H1 (cell line): Measurements from ENCODE around the gene PAQR8.

Experiments used
- PHF8 ChIP-seq: fragments of 200-600 bp; sonication (generic); conservative IDR thresholded peaks from 2 replicates; pipeline ENCODE4 v1.7.1; 2012; ENCODE audit warnings: low read depth, mild to moderate bottlenecking, inconsistent platforms, low read length, moderate library complexity
- POLR2A ChIP-seq, 2 experiments: IDR thresholded peaks; 1 replicate in 1 of 2; 2 replicates in 1 of 2; pipeline ENCODE4 v1.6.1; 2011; ENCODE audit warnings: low read depth in 2 of 2, low read length in 2 of 2, mild to moderate bottlenecking in 2 of 2; ENCODE audit errors: control extremely low read depth in 1 of 2
- RFX5 ChIP-seq: IDR thresholded peaks from 2 replicates; pipeline ENCODE4 v1.6.1; 2011; ENCODE audit warnings: low read depth, low read length, improper control_type of control experiment, borderline replicate concordance
- TBP ChIP-seq: IDR thresholded peaks from 2 replicates; pipeline ENCODE4 v1.6.1; 2011; ENCODE audit warnings: low read depth, low read length, improper control_type of control experiment
- TF ChIP-seq, protein P1 (sequence below), 3 experiments: IDR thresholded peaks; 1 replicate in 2 of 3; 2 replicates in 1 of 3; pipeline versions ENCODE4 v1.5.1 to v1.6.1; 2011; ENCODE audit warnings: low read length in 3 of 3, mild to moderate bottlenecking in 3 of 3, inconsistent platforms in 2 of 3, low read depth in 1 of 3, moderate library complexity in 1 of 3; ENCODE audit not compliant: insufficient read depth in 1 of 3; ENCODE audit errors: control extremely low read depth in 1 of 3

DNA sequence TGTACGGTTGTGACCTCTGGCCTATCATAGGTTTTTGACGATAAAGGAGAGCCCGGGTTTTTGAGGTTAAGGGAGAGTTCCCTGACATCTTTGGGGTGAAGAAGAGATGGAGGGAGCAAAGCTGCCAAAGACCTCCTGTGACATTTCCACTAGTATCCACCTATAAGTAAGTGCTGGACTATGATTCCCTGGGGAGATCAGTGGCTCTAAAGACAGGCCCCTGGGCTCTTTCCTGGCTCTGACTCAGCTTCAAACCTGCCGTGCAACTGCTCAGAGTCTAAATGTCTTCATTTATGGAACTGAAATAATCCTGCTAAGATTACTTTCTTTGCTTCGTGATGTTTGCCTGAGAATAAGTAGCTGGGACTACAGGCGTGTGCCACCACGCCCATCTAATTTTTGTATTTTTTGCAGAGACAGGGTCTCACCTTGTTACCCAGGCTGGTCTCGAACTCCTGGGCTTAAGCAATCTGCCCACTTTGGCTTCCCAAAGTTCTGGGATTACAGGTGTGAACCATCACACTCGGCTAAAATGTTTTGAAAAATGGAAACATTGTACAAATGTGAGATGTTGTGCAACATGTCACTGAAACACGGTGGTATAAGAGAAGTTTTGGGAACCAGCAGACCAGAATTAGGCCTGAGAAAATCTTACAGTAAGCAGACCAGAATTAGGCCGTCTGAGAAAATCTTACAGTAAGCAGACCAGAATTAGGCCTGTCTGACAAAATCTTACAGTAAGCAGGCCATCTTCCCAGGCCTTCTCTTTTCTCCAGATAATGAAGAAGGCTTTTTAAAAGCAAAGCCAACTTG lies 1.1 kb upstream of the PAQR8 start:
- no peak for TF ChIP-seq POLR2A (IDR thresholded peaks at IDR 0.05; ENCODE audit: control extremely low read depth in 1 of 2, low read depth in 2 of 2, low read length in 2 of 2)
- no peak for TF ChIP-seq RFX5
- TF ChIP-seq, protein P1, sequence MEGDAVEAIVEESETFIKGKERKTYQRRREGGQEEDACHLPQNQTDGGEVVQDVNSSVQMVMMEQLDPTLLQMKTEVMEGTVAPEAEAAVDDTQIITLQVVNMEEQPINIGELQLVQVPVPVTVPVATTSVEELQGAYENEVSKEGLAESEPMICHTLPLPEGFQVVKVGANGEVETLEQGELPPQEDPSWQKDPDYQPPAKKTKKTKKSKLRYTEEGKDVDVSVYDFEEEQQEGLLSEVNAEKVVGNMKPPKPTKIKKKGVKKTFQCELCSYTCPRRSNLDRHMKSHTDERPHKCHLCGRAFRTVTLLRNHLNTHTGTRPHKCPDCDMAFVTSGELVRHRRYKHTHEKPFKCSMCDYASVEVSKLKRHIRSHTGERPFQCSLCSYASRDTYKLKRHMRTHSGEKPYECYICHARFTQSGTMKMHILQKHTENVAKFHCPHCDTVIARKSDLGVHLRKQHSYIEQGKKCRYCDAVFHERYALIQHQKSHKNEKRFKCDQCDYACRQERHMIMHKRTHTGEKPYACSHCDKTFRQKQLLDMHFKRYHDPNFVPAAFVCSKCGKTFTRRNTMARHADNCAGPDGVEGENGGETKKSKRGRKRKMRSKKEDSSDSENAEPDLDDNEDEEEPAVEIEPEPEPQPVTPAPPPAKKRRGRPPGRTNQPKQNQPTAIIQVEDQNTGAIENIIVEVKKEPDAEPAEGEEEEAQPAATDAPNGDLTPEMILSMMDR (IDR thresholded peaks at IDR 0.05; ENCODE audit: control extremely low read depth in 1 of 3, insufficient read depth in 1 of 3, low read depth in 1 of 3, low read length in 3 of 3), result no peak
- no peak for TF ChIP-seq TBP
- TF ChIP-seq PHF8, result no peak
